ENCODE data around the gene FUT2. TPM values are rescaled to one million over a fixed set of nuclear protein-coding genes. Genes with fewer than 3 reads are reported as not detected.

The FUT2 gene
- total and polyA plus RNA-seq, 3 donors from 2014 or later, result 0.12 to 0.47 (median 0.20) TPM

GRCh38 chr19:48670699-48671445 is 24.9 kb upstream of the FUT2 start:
- WGBS, 2 donors, result 70 to 78% methylated on average over 16 to 20 of the region's 21 CpGs
- Histone ChIP-seq H3K9me3 (no peaks in the 10 kb centered on the region), H3K27me3 (no peaks in the 10 kb centered on the region), H3K27ac (no peak overlapping the region), H3K36me3 (ENCODE audit: low read depth, missing control alignments) (no peaks in the 10 kb centered on the region), H3K4me3 (no peak overlapping the region), H3K4me1 (peaks cover 15% of the 10 kb centered on the region)
- intact Hi-C loops (cut with DNase I; ENCODE audit: low total_unique reads), result no loop called here
- DNase-seq, result no peak
- TF ChIP-seq POLR2A (IDR thresholded peaks at IDR 0.05), result no peak
- TF ChIP-seq CTCF (IDR thresholded peaks at IDR 0.05), result no peak

- Histone ChIP-seq H3K27me3 (no peaks in the 10 kb centered on the region), H3K9me3 (no peaks in the 10 kb centered on the region), H3K27ac (no peak overlapping the region), H3K36me3 (ENCODE audit: low read depth, missing control alignments) (no peaks in the 10 kb centered on the region), H3K4me3 (no peak overlapping the region), H3K4me1 (peaks cover 15% of the 10 kb centered on the region)
- intact Hi-C loops (cut with DNase I; ENCODE audit: low total_unique reads), result no loop called here
- TF ChIP-seq POLR2A (IDR thresholded peaks at IDR 0.05) (no peak), CTCF (IDR thresholded peaks at IDR 0.05) (no peak)
- DNase-seq, result no peak
- WGBS, 2 donors, result 76 to 85% methylated on average over 5 to 10 of the region's 10 CpGs
These were observed 24.2 kb upstream of the FUT2 start for GRCh38 chr19:48671446-48671995.

- 89 to 91% methylated on average over 11 to 17 of the region's 25 CpGs for WGBS, 2 donors
- no peak for DNase-seq
- TF ChIP-seq POLR2A (IDR thresholded peaks at IDR 0.05), result no peak
- TF ChIP-seq CTCF (IDR thresholded peaks at IDR 0.05), result no peak
- peaks cover 15% of the 10 kb centered on the region for H3K4me1 ChIP-seq
- no peaks in the 10 kb centered on the region for H3K36me3 ChIP-seq (ENCODE audit: low read depth, missing control alignments)
- H3K27me3 ChIP-seq, result no peaks in the 10 kb centered on the region
- no peak within 1 kb of the TSS for H3K4me3 ChIP-seq
- H3K27ac ChIP-seq, result no peak within 1 kb of the TSS
- intact Hi-C loops (cut with DNase I; ENCODE audit: low total_unique reads), result no loop called here
- no peaks in the 10 kb centered on the region for H3K9me3 ChIP-seq
These were observed 22.8 kb upstream of the FUT2 start, which contains the start of gene NTN5 for GRCh38 chr19:48672994-48673393. TSS of gene NTN5 (minus strand) at chr19:48673017. CDS start at chr19:48670986, 2,031 bp downstream.

- no peak overlapping the region for H3K27ac ChIP-seq
- intact Hi-C loops (cut with DNase I; ENCODE audit: low total_unique reads), result no loop called here
- H3K9me3 ChIP-seq, result no peaks in the 10 kb centered on the region
- DNase-seq, result no peak
- no peaks in the 10 kb centered on the region for H3K27me3 ChIP-seq
- H3K4me3 ChIP-seq, result no peak overlapping the region
- H3K4me1 ChIP-seq, result peaks cover 15% of the 10 kb centered on the region
- no peaks in the 10 kb centered on the region for H3K36me3 ChIP-seq (ENCODE audit: low read depth, missing control alignments)
- TF ChIP-seq POLR2A (IDR thresholded peaks at IDR 0.05) (no peak), CTCF (IDR thresholded peaks at IDR 0.05) (no peak)
- WGBS, 2 donors, result 83 to 84% methylated on average over 18 to 25 of the region's 25 CpGs
These were observed 22.2 kb upstream of the FUT2 start for GRCh38 chr19:48673436-48674100.
